ENCODE measurements around the gene SLC35F3. TPM values are rescaled to one million over a fixed set of nuclear protein-coding genes. Genes with fewer than 3 reads are reported as not detected.

The SLC35F3 gene
- total RNA-seq, 4 donors from 2014 or later: 0.82 TPM; not detected in 3

DNA sequence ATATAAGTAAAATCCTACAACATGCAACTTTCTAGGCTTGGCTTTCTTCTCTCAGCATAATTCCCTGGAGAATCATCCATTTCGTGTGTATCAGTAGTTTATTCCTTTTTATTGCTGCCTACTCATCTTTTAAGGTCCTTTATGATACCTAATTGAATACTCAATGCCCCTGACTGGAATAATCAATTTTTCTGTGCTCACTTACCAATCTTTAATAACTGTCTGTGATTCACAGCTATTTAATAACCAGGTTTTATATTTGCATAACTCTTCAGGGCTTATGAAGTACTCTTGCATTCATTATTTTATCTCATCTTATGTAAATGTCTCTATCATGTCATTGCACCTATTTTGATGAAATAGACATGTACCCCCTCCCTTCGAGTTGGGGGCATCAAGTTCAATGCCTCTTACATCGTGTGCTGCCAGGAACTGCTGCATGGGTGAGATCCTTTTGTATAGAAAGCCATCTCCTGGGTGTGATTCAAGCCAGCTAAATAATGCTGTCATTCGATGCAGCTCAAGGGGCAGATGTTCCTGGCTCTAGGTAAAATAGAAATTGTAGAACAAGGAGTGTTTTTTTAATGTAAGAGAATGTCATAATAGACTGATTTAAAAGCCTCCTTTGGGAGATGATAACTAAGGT, 222.7 kb downstream of the SLC35F3 start:
- intact Hi-C loops (cut with DNase I; ENCODE audit: low total_unique reads): no loop called here
- Histone ChIP-seq H3K4me1 (no peaks in the 10 kb centered on the region), H3K4me3 (no peak overlapping the region), H3K9me3 (no peaks in the 10 kb centered on the region), H3K27me3 (peaks cover 0 to 15% (median 12%) of the 10 kb centered on the region in 3 donors), H3K36me3 (no peaks in the 10 kb centered on the region), H3K27ac (no peak overlapping the region)
- DNase-seq (no peak), ATAC-seq (no peak)
- TF ChIP-seq, protein P1, sequence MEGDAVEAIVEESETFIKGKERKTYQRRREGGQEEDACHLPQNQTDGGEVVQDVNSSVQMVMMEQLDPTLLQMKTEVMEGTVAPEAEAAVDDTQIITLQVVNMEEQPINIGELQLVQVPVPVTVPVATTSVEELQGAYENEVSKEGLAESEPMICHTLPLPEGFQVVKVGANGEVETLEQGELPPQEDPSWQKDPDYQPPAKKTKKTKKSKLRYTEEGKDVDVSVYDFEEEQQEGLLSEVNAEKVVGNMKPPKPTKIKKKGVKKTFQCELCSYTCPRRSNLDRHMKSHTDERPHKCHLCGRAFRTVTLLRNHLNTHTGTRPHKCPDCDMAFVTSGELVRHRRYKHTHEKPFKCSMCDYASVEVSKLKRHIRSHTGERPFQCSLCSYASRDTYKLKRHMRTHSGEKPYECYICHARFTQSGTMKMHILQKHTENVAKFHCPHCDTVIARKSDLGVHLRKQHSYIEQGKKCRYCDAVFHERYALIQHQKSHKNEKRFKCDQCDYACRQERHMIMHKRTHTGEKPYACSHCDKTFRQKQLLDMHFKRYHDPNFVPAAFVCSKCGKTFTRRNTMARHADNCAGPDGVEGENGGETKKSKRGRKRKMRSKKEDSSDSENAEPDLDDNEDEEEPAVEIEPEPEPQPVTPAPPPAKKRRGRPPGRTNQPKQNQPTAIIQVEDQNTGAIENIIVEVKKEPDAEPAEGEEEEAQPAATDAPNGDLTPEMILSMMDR (IDR thresholded peaks at IDR 0.05 in 4 of 5, conservative IDR thresholded peaks at IDR 0.05 in 1 of 5): no peak
- no peak for TF ChIP-seq POLR2A (IDR thresholded peaks at IDR 0.05)
- in situ Hi-C loops (cut with MboI; ENCODE audit: low sequenced_read_pairs in 4 of 4): no loop called here

DNA sequence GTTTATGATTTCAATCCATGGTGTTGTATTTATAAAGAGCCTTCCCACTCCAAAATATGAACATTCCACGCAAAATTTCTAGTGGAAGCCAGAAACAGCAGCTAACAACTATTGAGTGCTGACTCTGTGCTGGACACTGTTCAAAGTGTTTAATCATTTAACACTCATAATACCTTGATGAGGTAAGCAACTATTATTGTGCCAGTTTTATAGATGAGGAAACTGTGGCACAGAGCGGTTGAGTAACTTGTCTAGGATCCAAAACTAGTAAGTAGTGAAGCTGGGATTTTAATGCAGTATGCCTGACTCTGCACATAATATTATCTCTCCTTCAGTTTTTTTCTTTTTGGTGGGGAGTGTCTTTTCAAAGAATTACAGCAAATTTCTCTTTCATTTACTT, 228.3 kb downstream of the SLC35F3 start:
- DNase-seq (no peak), ATAC-seq (no peak)
- in situ Hi-C loops (cut with MboI; ENCODE audit: low sequenced_read_pairs in 4 of 4): no loop called here
- H3K9me3 ChIP-seq: no peaks in the 10 kb centered on the region
- no peak overlapping the region for H3K27ac ChIP-seq
- H3K4me3 ChIP-seq: no peak overlapping the region
- no peaks in the 10 kb centered on the region for H3K36me3 ChIP-seq
- intact Hi-C loops (cut with DNase I; ENCODE audit: low total_unique reads): no loop called here
- H3K4me1 ChIP-seq: no peaks in the 10 kb centered on the region
- H3K27me3 ChIP-seq: peaks cover 0 to 1% (median 0%) of the 10 kb centered on the region in 3 donors
- TF ChIP-seq POLR2A (IDR thresholded peaks at IDR 0.05): no peak
- TF ChIP-seq, protein P1 (IDR thresholded peaks at IDR 0.05 in 4 of 5, conservative IDR thresholded peaks at IDR 0.05 in 1 of 5): no peak

DNA sequence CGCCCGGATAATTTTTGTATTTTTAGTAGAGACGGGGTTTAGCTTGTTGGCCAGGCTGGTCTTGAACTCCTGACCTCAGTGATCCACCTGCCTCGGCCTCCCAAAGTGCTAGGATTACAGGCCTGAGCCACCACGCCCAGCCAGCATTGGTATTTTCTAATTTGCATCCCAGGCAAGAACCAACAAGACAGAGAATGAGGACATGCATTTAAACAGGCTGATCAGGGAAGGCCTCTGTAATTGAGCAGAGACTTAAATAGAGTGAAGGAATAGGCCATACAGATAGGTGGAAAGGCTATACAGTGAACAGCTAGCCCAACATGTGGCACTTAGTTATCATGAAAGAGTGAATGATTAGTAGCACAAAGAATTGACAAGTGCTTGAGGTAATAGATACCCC, 230.4 kb downstream of the SLC35F3 start:
- intact Hi-C loops (cut with DNase I; ENCODE audit: low total_unique reads): no loop called here
- Histone ChIP-seq H3K27me3 (no peaks in the 10 kb centered on the region), H3K4me3 (no peak overlapping the region), H3K9me3 (no peaks in the 10 kb centered on the region), H3K36me3 (no peaks in the 10 kb centered on the region), H3K4me1 (no peaks in the 10 kb centered on the region), H3K27ac (no peak overlapping the region)
- TF ChIP-seq POLR2A (IDR thresholded peaks at IDR 0.05): no peak
- TF ChIP-seq, protein P1 (IDR thresholded peaks at IDR 0.05 in 4 of 5, conservative IDR thresholded peaks at IDR 0.05 in 1 of 5): no peak
- DNase-seq (no peak), ATAC-seq (no peak)
- in situ Hi-C loops (cut with MboI; ENCODE audit: low sequenced_read_pairs in 4 of 4): no loop called here

GRCh38 chr1:234135501-234135900, 231.0 kb downstream of the SLC35F3 start:
- no peak overlapping the region for H3K4me3 ChIP-seq
- TF ChIP-seq, protein P1 (IDR thresholded peaks at IDR 0.05 in 4 of 5, conservative IDR thresholded peaks at IDR 0.05 in 1 of 5): no peak
- no peak for TF ChIP-seq POLR2A (IDR thresholded peaks at IDR 0.05)
- no peaks in the 10 kb centered on the region for H3K36me3 ChIP-seq
- intact Hi-C loops (cut with DNase I; ENCODE audit: low total_unique reads): no loop called here
- H3K4me1 ChIP-seq: no peaks in the 10 kb centered on the region
- no peak for ATAC-seq
- no peaks in the 10 kb centered on the region for H3K27me3 ChIP-seq
- H3K9me3 ChIP-seq: no peaks in the 10 kb centered on the region
- no peak for DNase-seq
- in situ Hi-C loops (cut with MboI; ENCODE audit: low sequenced_read_pairs in 4 of 4): no loop called here
- no peak overlapping the region for H3K27ac ChIP-seq

GRCh38 chr1:234136073-234136472, 231.6 kb downstream of the SLC35F3 start:
- ATAC-seq: no peak

More at GRCh38 chr1:234136073-234136472, 231.6 kb downstream of the SLC35F3 start:
- H3K27me3 ChIP-seq: no peaks in the 10 kb centered on the region
- intact Hi-C loops (cut with DNase I; ENCODE audit: low total_unique reads): no loop called here
- no peaks in the 10 kb centered on the region for H3K36me3 ChIP-seq
- no peak overlapping the region for H3K27ac ChIP-seq
- H3K4me1 ChIP-seq: no peaks in the 10 kb centered on the region
- DNase-seq: no peak
- H3K4me3 ChIP-seq: no peak overlapping the region
- in situ Hi-C loops (cut with MboI; ENCODE audit: low sequenced_read_pairs in 4 of 4): no loop called here
- no peaks in the 10 kb centered on the region for H3K9me3 ChIP-seq
- TF ChIP-seq POLR2A (IDR thresholded peaks at IDR 0.05): no peak
- TF ChIP-seq, protein P1 (IDR thresholded peaks at IDR 0.05 in 4 of 5, conservative IDR thresholded peaks at IDR 0.05 in 1 of 5): no peak
